ENCODE results near the gene ATP8A2. TPM values are rescaled to one million over a fixed set of nuclear protein-coding genes. Genes with fewer than 3 reads are reported as not detected.

Gene ATP8A2
- total RNA-seq, 1 experiment from 2014 or later, result 0.26 TPM

GRCh38 chr13:25928941-25929505, 557.2 kb downstream of the ATP8A2 start:
- CTCF ChIA-PET, result no interaction called here
- TF ChIP-seq CTCF (IDR thresholded peaks at IDR 0.05; ENCODE audit: unreplicated experiment), result no peak
- BruUV-seq (replicated peaks), result no TSS peak
- Mint-ChIP-seq H3K9me3 (ENCODE audit: unreplicated experiment) (no peaks in the 10 kb centered on the region), H3K27me3 (ENCODE audit: insufficient read depth, unreplicated experiment) (no peaks in the 10 kb centered on the region), H3K36me3 (ENCODE audit: insufficient read depth, unreplicated experiment) (peaks cover 8% of the 10 kb centered on the region), H3K4me1 (ENCODE audit: insufficient read depth, unreplicated experiment) (no peaks in the 10 kb centered on the region), H3K27ac (ENCODE audit: low read depth, unreplicated experiment) (no peak overlapping the region), H3K4me3 (ENCODE audit: unreplicated experiment) (no peak overlapping the region)
- POLR2A ChIA-PET, result no interaction called here
- no peak for DNase-seq (ENCODE audit: unreplicated experiment)
- intact Hi-C loops (cut with micrococcal nuclease), result no loop called here

GRCh38 chr13:25929816-25930215, 558.0 kb downstream of the ATP8A2 start:
- no peak for DNase-seq (ENCODE audit: unreplicated experiment)
- H3K36me3 Mint-ChIP-seq (ENCODE audit: insufficient read depth, unreplicated experiment), result peaks cover 8% of the 10 kb centered on the region
- H3K4me3 Mint-ChIP-seq (ENCODE audit: unreplicated experiment), result no peak overlapping the region
- no peak overlapping the region for H3K27ac Mint-ChIP-seq (ENCODE audit: low read depth, unreplicated experiment)
- BruUV-seq (replicated peaks), result no TSS peak
- TF ChIP-seq CTCF (IDR thresholded peaks at IDR 0.05; ENCODE audit: unreplicated experiment), result no peak
- POLR2A ChIA-PET, result no interaction called here
- H3K27me3 Mint-ChIP-seq (ENCODE audit: insufficient read depth, unreplicated experiment), result no peaks in the 10 kb centered on the region
- H3K9me3 Mint-ChIP-seq (ENCODE audit: unreplicated experiment), result no peaks in the 10 kb centered on the region
- intact Hi-C loops (cut with micrococcal nuclease), result no loop called here
- no peaks in the 10 kb centered on the region for H3K4me1 Mint-ChIP-seq (ENCODE audit: insufficient read depth, unreplicated experiment)
- CTCF ChIA-PET, result no interaction called here

- no TSS peak for BruUV-seq (replicated peaks)
- CTCF ChIA-PET, result no interaction called here
- Mint-ChIP-seq H3K27ac (ENCODE audit: low read depth, unreplicated experiment) (no peak overlapping the region), H3K27me3 (ENCODE audit: insufficient read depth, unreplicated experiment) (no peaks in the 10 kb centered on the region), H3K9me3 (ENCODE audit: unreplicated experiment) (no peaks in the 10 kb centered on the region), H3K4me1 (ENCODE audit: insufficient read depth, unreplicated experiment) (no peaks in the 10 kb centered on the region), H3K4me3 (ENCODE audit: unreplicated experiment) (no peak overlapping the region), H3K36me3 (ENCODE audit: insufficient read depth, unreplicated experiment) (peaks cover 8% of the 10 kb centered on the region)
- intact Hi-C loops (cut with micrococcal nuclease), result no loop called here
- POLR2A ChIA-PET, result no interaction called here
- no peak for DNase-seq (ENCODE audit: unreplicated experiment)
- no peak for TF ChIP-seq CTCF (IDR thresholded peaks at IDR 0.05; ENCODE audit: unreplicated experiment)
Measured at GRCh38 chr13:25930653-25931052, 558.9 kb downstream of the ATP8A2 start.

GRCh38 chr13:25932365-25932764, 560.6 kb downstream of the ATP8A2 start:
- ChIA-PET CTCF (interaction anchor here (0.6 to 0.8 kb wide), 2 partner anchors 11 to 198 kb away, joined by 3 read pairs; no protein-coding TSS in a partner anchor), POLR2A (interaction anchor here (0.7 kb wide), 1 partner anchor 873 kb away, joined by 3 read pairs; no protein-coding TSS in a partner anchor)
- Mint-ChIP-seq H3K27ac (ENCODE audit: low read depth, unreplicated experiment) (no peak overlapping the region), H3K9me3 (ENCODE audit: unreplicated experiment) (no peaks in the 10 kb centered on the region), H3K4me1 (ENCODE audit: insufficient read depth, unreplicated experiment) (no peaks in the 10 kb centered on the region), H3K27me3 (ENCODE audit: insufficient read depth, unreplicated experiment) (no peaks in the 10 kb centered on the region), H3K36me3 (ENCODE audit: insufficient read depth, unreplicated experiment) (peaks cover 8% of the 10 kb centered on the region), H3K4me3 (ENCODE audit: unreplicated experiment) (no peak overlapping the region)
- no peak for TF ChIP-seq CTCF (IDR thresholded peaks at IDR 0.05; ENCODE audit: unreplicated experiment)
- BruUV-seq (replicated peaks), result no TSS peak
- no peak for DNase-seq (ENCODE audit: unreplicated experiment)
- intact Hi-C loops (cut with micrococcal nuclease), result no loop called here

Data from MCF 10A (cell line).